ENCODE results near the gene HDAC4.
"Not testable (repeated sequence)": the region's sequence is repeated elsewhere in the genome, so short reads cannot be mapped to it uniquely, and the experiment has no call there.

HDAC4 gene

GRCh38 chr2:239178484-239178883, 222.3 kb downstream of the HDAC4 start:
- no peak for DNase-seq

- no peak for DNase-seq
Measured at GRCh38 chr2:239177908-239178307, 222.9 kb downstream of the HDAC4 start.

GRCh38 chr2:239177325-239177724, 223.5 kb downstream of the HDAC4 start:
- DNase-seq: no peak

- not testable (repeated sequence) for DNase-seq
Measured at GRCh38 chr2:239176138-239176803, 224.5 kb downstream of the HDAC4 start.

GRCh38 chr2:239175181-239175580, 225.6 kb downstream of the HDAC4 start:
- DNase-seq: no peak

- no peak for DNase-seq
Measured at GRCh38 chr2:239173301-239173700, 227.5 kb downstream of the HDAC4 start.

- DNase-seq: no peak
Measured at GRCh38 chr2:239171643-239172042, 229.2 kb downstream of the HDAC4 start.

GRCh38 chr2:239169311-239170048, 231.3 kb downstream of the HDAC4 start:
- no peak for DNase-seq

DNA sequence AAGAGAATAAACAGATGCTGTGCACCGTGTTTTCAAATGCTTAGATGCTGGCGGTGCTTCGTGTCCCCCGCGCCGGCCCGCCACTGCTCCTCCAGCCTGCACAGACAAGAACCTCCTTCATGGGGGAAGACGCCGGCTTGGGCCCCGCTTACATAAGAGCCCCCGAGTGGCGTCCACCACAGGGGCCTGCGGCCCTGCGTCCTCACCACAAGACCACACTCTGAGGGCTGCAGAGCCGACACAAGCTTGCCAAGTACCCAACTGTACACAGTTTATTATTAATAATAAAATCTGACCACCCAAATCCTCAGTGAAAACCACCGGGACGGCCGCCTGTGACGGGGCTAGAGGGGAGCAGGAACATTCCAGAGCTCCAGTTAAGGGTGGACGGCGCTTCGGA, 232.2 kb downstream of the HDAC4 start:
- DNase-seq: no peak

DNA sequence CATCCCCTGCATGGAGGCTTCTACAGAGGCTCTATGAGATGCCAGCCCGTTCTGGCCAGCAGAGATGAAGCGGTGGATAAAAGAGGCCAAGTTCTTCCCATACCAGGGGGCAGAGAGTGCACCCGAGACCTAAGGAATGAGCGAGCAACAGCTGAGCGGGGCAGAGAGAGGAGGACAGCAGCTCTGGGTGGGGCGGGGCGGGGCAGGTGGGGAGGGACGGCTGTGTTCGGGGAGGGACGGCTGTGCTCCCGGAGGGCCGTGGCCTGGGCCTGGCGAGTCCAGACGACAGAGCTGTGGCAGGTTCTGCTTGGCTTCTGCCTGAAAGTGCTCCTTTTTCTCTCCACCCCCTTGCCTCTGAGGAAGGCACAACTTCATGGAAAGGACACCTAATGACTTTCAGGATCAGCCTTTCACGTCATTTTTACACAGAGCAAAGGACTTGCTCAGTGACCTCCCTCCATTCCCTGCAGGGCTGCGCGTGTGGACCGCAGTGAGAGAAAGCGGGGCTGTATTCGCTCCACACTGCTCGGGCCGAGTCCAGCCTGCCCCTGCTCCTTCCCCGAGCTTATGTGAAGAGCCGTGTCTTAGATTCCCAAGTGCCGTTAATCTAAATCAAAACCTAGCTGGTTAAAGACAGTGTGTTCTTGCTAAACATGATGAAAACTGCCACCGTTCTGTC, 232.9 kb downstream of the HDAC4 start:
- DNase-seq: no peak

GRCh38 chr2:239167011-239167673, 233.7 kb downstream of the HDAC4 start:
- no peak for DNase-seq

DNA sequence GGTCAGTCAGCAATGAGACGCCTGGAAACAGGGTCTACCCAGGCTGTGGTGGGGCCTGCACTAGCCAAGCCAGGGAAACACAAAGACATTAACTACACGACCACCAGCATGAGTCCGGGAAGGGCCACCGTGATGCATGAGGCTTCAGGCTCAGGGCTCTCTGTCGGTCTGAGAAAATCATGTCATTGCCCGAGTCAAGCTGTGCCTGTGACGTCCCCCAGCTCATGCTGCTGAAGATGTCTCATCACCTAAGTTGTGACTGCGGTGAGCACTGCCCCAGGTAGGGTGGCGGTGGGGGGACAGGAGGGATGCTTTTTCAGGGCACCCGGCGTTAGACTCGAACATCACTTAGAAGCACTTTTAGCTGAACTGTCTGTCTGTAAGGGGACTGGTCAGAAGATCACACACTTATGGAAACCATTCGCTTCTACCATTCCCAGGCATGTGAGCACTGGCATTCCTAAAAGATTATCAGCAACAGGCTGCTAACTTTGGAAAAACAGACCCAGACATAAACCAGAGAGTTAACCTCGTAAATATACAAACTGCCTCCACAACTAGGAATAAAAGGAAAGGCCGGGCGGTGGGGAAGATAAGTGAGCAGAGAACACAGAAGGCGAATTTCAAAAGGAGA, 234.5 kb downstream of the HDAC4 start:
- no peak for DNase-seq

DNA sequence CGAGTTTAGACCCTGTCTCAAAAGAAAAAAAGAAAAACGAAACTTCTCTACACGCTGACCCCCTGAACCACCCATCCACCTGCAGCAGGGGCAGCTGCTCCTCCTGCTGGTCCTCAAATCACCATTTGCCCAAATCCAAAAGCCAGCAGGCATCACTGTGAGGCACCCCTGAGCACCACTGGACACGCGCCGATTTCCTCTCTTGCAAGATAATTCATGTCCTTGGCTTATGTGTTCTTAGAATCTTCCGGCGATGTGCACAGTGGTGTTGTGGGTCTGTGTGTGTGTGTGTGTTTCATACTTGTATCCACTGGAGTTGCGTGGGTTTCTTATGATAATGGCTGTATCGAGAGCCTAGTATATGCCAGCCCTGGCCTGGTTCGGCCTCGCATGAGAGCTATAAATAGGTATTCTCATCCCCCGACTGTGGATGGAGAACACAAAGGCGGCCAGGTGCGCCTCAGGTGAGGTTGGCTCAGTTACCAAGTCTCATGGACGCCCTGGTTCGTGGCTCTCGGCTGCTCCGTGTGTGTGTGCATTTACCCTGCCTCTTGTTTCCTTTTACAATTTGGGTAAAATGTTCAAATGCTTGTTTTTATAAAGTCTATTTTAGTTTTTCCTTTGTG, 235.5 kb downstream of the HDAC4 start:
- no peak for DNase-seq

- no peak for DNase-seq
Measured at GRCh38 chr2:239164335-239164871, 236.4 kb downstream of the HDAC4 start.

DNA sequence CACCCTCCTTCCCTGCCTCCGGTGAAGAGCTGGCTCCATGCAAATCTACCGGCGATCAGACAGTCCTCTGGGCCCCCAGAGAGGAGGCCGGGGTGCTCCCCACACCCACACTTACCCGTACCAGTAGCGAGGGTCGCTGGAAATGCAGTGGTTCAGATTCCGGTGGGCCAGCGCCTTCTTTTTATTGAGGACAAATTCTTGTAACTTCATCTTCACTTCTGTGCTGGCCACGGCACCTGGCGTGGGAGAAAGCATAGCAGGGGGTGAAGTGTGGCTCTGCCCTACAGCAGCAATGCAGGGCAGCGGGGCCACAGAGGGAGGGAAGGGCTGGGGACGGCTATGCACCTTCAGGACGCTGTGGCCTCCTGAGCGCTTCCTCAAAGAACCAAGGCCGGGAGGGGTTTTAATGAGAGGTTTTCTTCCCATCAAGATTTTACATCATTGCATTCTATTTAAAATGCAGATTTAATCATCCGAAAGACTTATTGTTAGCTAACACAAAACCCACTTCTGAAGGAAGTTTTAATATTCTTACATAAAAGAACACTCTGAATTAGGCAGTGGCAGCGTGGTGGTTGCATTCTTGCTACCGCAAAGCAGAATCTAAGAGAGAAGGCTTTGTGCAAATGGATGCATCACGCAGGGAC, 237.0 kb downstream of the HDAC4 start:
- no peak for DNase-seq

- DNase-seq: no peak
Measured at GRCh38 chr2:239162976-239163687, 237.7 kb downstream of the HDAC4 start.

DNA sequence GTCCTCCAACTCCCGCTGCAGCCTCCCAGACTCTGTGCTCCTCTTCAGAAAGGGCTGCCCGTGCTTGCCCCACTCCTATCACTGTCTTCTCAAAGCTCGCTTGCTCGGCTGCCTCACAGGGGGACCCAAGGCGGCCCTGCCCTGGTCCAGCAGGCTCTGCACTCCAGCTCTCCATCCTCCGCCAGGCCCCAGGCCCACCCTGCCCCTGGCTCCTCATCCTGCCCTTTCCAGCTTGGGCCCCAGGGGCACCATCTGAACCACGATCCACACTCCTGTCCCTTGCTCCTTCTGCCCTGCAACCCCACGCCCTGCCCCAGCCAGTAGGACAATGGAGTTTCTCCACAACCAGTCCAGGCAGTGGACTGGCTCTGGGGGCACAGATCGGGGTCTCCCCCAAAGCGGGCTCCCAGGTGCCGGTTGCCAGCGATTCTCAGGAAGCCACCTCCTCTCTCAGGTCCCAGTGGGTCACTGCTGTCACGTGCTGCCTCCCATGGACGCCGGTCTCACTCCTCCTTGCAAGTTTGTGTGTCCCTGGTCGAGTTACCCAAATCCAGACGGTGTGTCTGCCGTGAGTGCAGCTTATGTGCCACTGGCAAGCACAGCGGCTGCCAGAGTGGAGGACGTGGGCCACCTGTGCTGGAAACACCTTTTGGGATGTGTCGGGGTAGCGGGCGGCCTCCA, 238.5 kb downstream of the HDAC4 start:
- DNase-seq: no peak

DNA sequence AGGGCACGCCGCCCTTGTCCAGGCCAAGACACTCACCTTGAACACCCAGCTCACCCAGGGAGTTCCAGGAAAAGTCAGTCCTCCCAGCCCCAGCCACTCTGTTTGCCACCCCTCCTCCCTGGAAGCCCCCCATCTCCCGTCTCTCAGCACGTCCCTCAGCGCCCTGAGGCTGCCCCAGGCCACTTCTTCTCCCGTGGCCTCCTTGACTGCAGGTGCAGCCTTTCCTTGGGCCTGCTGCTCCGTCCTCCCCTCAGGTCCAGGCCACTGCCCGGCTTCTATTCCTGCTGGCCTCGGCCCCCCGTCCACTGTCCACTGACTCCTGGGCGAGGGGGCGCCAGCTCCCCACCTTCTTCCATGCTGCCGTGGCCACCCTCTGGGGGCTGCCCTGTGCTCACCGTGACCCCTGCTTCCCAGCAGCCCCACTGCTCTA, 239.1 kb downstream of the HDAC4 start:
- DNase-seq: no peak

- no peak for DNase-seq
Measured at GRCh38 chr2:239160226-239161143, 240.3 kb downstream of the HDAC4 start.

Data from DMS79 treated with DMSO at 0.1 percent for 48 hours (cell line).